Heart right ventricle (tissue), 16 donors: ENCODE measurements around the gene RTL5. TPM values are rescaled to one million over a fixed set of nuclear protein-coding genes. Genes with fewer than 3 reads are reported as not detected.
A peak's percentile ranks its signal among the peaks of the same experiment; 100 is the strongest.

Source experiments
- ATAC-seq, 8 donors: fragments of 200-7000 bp; cut with Tn5 transposase; one replicate each; pipeline ENCODE4 v1.9.1; 2020; ENCODE audit warnings: mild to moderate bottlenecking in 8 of 8, moderate library complexity in 8 of 8, moderate number of reproducible peaks in 1 of 8
- DNase-seq, 2 donors: peaks; one replicate each; pipeline ENCODE4 v3.0.0-alpha.2; 2020
- H3K27ac ChIP-seq, 10 donors: fragments of 200-600 bp; sonication (generic) in 2 of 10; one replicate each; pipeline versions ENCODE4 v1.5.0 to v1.8.0; 2020 to 2022; ENCODE audit warnings: mild to moderate bottlenecking in 3 of 10
- H3K27me3 ChIP-seq, 7 donors: fragments of 200-600 bp; one replicate each; pipeline ENCODE4 v1.8.0; 2021 to 2022; ENCODE audit warnings: mild to moderate bottlenecking in 2 of 7
- H3K36me3 ChIP-seq, 9 donors: fragments of 200-600 bp; sonication (generic) in 1 of 9; one replicate each; pipeline versions ENCODE4 v1.5.0 to v1.8.0; 2020 to 2022; ENCODE audit warnings: mild to moderate bottlenecking in 2 of 9
- H3K4me1 ChIP-seq, 9 donors: fragments of 200-600 bp; sonication (generic) in 1 of 9; one replicate each; pipeline versions ENCODE4 v1.5.0 to v1.8.0; 2020 to 2022; ENCODE audit warnings: mild to moderate bottlenecking in 4 of 9
- H3K4me3 ChIP-seq, 10 donors: fragments of 200-600 bp; sonication (generic) in 2 of 10; one replicate each; pipeline versions ENCODE4 v1.5.0 to v1.8.0; 2020 to 2022; ENCODE audit warnings: mild to moderate bottlenecking in 7 of 10, moderate library complexity in 2 of 10
- H3K9me3 ChIP-seq, 11 donors: fragments of 200-600 bp in 10 of 11; sonication (generic) in 2 of 11; one replicate each; pipeline versions ENCODE4 v1.5.0 to v1.8.0; 2013 to 2022; ENCODE audit warnings: mild to moderate bottlenecking in 2 of 11, control low read depth in 1 of 11, moderate library complexity in 1 of 11
- WGBS, 2 donors: extraction: QIAGEN DNeasy Blood & Tissue Kit; methylation state at CpG; one replicate each; pipeline ENCODE4 v1.1.7; 2013; ENCODE audit warnings: inconsistent platforms in 1 of 2; 5-methylcytosine and 5-hydroxymethylcytosine counted together
- intact Hi-C, 10 donors: fragments of 100-400 bp; cut with DNase I; formaldehyde crosslinking; loops; one replicate each; pipeline versions ENCODE4 v1.11.1 to v1.14.2; 2022
- polyA plus RNA-seq, 2 donors: library from polyadenylated mRNA; stranded (reverse); fragments of 200-250 nt; gene quantifications; one replicate each; pipeline ENCODE4 v1.2.3, GENCODE V29; 2013
- total RNA-seq, 10 donors: library from RNA; stranded (reverse); fragmentation: NEBNext Ultra II Directional in 3 of 10; extraction: Animal tissue kit (Norgen Biotek cat#: 25700) in 3 of 10; gene quantifications; one replicate each; pipeline versions ENCODE4 v1.2.1 to v1.2.4, GENCODE V29; 2021 to 2023
- TF ChIP-seq, protein P1 (sequence below), 9 donors: fragments of 200-600 bp; sonication (generic) in 2 of 9; IDR thresholded peaks; one replicate each; pipeline versions ENCODE4 v1.5.0 to v1.8.0; 2021 to 2022; ENCODE audit warnings: antibody characterized with exemption in 9 of 9, mild to moderate bottlenecking in 5 of 9, moderate library complexity in 1 of 9
- donor health status: Arrhythmogenic right ventricular cardiomyopathy.
- donor health status: ischemic (EF 13 %, LVEDD 7.1; RV severe dilation, severe dysfunction).
- donor health status: healthy with polysubstance abuse.
- donor health status: DM: no; HTN: yes; CAD: no.
- donor health status: DM: no; HTN: no; CAD: no.
- donor health status: ischemic (EF 25% LVEDD 6.9; RV normal size, moderate dysfunction).
- donor health status: ischemic (EF 25% LVEDD 5.7; RV mildly dilated, moderate dysfunction).
- donor health status: healthy.
- donor health status: DM: yes; HTN: yes; CAD: no.
- donor health status: Ischemic cardiomyopathy.
- donor health status: ischemic (EF 35%, LVEDD 5.7; RV mildly dilated, moderate dysfunction).
- donor health status: nonischemic (EF 11% LVEDD 7.7; RV severe dilation, severe dysfunction).
- donor health status: DM: yes; HTN: yes; CAD: no.
- donor health status: PGD.
- donor health status: ischemic (EF 29% LVEDD 5.4; RV normal size, mild dysfunction).
- donor health status: nonischemic (EF 23%, LVEDD 6.1; RV moderate dilation, normal function).

RTL5 gene
- total and polyA plus RNA-seq, 12 donors: 1.1 to 5.4 (median 2.6) TPM

DNA sequence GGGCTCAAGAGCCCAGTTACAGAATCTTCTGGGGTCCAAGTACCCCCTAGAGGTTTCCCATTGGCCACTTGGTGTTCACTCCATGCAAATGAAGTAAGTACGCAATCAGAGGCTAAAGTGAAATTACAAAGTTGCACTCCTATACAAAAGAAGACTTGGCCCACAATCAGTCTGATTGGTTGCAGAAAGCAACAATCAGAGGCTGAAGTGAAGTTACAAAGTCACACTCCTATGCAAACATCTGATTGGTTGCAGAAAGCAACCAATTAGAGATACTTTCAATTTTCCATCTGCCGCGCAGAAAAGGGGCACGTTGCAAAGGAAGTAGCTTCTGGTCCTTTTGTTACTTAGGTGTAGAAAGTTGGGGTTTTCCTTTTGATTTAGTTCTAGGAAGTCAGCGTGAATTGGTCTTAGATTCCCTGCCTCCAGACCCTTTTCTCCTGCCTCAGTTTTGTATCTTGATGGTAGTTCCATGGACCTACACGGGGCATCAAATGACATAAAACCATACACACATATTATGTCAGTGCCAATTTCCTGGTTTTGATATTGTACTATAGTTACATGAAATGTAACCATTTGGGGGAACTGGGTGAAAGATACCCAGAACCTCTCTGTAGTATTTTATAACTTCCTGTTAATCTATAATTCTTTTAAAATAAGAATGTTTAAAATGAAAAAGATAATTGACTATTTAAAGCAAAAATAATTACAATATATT is 37.5 kb upstream of the RTL5 start:
- Histone ChIP-seq H3K27ac (peak overlapping the region in 1 of 10 donors; percentile 27), H3K9me3 (no peaks in the 10 kb centered on the region), H3K4me3 (peak overlapping the region in 5 of 10 donors; percentile 17 to 34 (median 27)), H3K36me3 (no peaks in the 10 kb centered on the region), H3K4me1 (no peaks in the 10 kb centered on the region), H3K27me3 (peaks cover 0 to 45% (median 0%) of the 10 kb centered on the region in 7 donors)
- intact Hi-C loops: no loop called here
- DNase-seq (peak in 1 of 2 donors; percentile 8), ATAC-seq (peak in 2 of 8 donors; percentile 38 to 42)
- TF ChIP-seq, protein P1, sequence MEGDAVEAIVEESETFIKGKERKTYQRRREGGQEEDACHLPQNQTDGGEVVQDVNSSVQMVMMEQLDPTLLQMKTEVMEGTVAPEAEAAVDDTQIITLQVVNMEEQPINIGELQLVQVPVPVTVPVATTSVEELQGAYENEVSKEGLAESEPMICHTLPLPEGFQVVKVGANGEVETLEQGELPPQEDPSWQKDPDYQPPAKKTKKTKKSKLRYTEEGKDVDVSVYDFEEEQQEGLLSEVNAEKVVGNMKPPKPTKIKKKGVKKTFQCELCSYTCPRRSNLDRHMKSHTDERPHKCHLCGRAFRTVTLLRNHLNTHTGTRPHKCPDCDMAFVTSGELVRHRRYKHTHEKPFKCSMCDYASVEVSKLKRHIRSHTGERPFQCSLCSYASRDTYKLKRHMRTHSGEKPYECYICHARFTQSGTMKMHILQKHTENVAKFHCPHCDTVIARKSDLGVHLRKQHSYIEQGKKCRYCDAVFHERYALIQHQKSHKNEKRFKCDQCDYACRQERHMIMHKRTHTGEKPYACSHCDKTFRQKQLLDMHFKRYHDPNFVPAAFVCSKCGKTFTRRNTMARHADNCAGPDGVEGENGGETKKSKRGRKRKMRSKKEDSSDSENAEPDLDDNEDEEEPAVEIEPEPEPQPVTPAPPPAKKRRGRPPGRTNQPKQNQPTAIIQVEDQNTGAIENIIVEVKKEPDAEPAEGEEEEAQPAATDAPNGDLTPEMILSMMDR (IDR thresholded peaks at IDR 0.05): no peak
- 48 to 60% methylated on average over 6 of the region's 6 CpGs for WGBS, 2 donors

- H3K4me1 ChIP-seq: no peaks in the 10 kb centered on the region
- TF ChIP-seq, protein P1 (IDR thresholded peaks at IDR 0.05): no peak
- no peak for ATAC-seq
- no peak overlapping the region for H3K4me3 ChIP-seq
- H3K36me3 ChIP-seq: no peaks in the 10 kb centered on the region
- peaks cover 0 to 43% (median 0%) of the 10 kb centered on the region in 7 donors for H3K27me3 ChIP-seq
- 84 to 86% methylated on average over 4 of the region's 4 CpGs for WGBS, 2 donors
- H3K9me3 ChIP-seq: no peaks in the 10 kb centered on the region
- no peak overlapping the region for H3K27ac ChIP-seq
- DNase-seq: no peak
- intact Hi-C loops: no loop called here
These were observed 33.8 kb upstream of the RTL5 start for GRCh38 chrX:72165551-72165950.

DNA sequence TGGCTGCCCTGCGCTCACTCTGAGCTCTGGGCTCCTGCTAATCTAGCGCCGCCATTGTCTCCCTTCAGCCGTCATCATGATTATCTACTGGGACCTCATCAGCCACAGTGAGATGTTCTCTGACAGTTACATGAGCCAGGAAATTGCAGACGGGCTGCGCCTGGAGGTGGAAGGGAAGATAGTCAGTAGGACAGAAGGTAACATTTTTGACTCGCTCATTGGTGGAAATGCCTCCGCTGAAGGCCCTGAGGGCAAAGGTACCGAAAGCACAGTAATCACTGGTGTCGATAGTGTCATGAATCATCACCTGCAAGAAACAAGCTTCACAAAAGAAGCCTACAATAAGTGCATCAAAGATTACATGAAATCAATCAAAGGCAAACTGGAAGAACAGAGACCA is 28.1 kb upstream of the RTL5 start:
- no peak for DNase-seq
- H3K36me3 ChIP-seq: no peaks in the 10 kb centered on the region
- no peaks in the 10 kb centered on the region for H3K4me1 ChIP-seq
- no peak overlapping the region for H3K27ac ChIP-seq
- 76 to 80% methylated on average over 10 of the region's 10 CpGs for WGBS, 2 donors
- H3K27me3 ChIP-seq: peaks cover 0 to 35% (median 0%) of the 10 kb centered on the region in 7 donors
- H3K9me3 ChIP-seq: peaks cover 0 to 8% (median 0%) of the 10 kb centered on the region in 11 donors
- no peak overlapping the region for H3K4me3 ChIP-seq
- TF ChIP-seq, protein P1 (IDR thresholded peaks at IDR 0.05): no peak
- no peak for ATAC-seq
- intact Hi-C loops: no loop called here

DNA sequence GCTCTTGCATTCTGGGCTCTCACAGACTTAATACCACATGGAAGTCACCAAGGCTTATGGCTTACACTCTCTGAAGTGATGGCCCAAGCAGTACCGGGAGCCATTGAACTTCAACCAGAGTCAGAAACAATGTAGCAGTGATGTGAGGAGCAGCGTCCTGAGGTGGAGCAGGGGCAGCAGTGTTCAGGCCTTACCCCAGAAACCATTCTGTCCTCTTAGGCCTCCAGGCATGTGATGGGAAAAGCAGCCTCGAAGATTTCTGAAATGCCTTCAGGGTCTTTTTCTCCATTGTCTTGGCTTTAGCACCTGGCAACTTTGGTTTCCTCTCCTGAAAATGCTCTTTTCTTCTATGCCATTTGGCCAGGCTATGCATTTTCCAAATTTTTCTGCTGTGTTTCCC is 27.1 kb upstream of the RTL5 start:
- intact Hi-C loops: no loop called here
- peaks cover 0 to 39% (median 0%) of the 10 kb centered on the region in 7 donors for H3K27me3 ChIP-seq
- TF ChIP-seq, protein P1 (IDR thresholded peaks at IDR 0.05): no peak
- no peak overlapping the region for H3K4me3 ChIP-seq
- peaks cover 0 to 8% (median 0%) of the 10 kb centered on the region in 11 donors for H3K9me3 ChIP-seq
- 93% methylated on average over 3 of the region's 3 CpGs for WGBS, 2 donors
- H3K4me1 ChIP-seq: no peaks in the 10 kb centered on the region
- DNase-seq (no peak), ATAC-seq (no peak)
- H3K36me3 ChIP-seq: no peaks in the 10 kb centered on the region
- H3K27ac ChIP-seq: no peak overlapping the region
